Esophagus squamous epithelium (tissue), 5 donors: ENCODE measurements around the gene PCNX4. TPM values are rescaled to one million over a fixed set of nuclear protein-coding genes. Genes with fewer than 3 reads are reported as not detected.

ENCODE experiments used
- DNase-seq: peaks from one replicate; lab custom pipeline; 2025; lab: John Stamatoyannopoulos, UW
- H3K27ac ChIP-seq, 4 donors: fragments of 200-600 bp; sonication (generic); one replicate each; pipeline ENCODE4 v1.5.1; 2016 to 2019; ENCODE audit warnings: mild to moderate bottlenecking in 1 of 4
- H3K27me3 ChIP-seq, 4 donors: fragments of 200-600 bp; sonication (generic); 1 replicate in 3 of 4; 2 replicates in 1 of 4; pipeline versions ENCODE4 v1.5.1 to v1.6.0; 2017 to 2021; ENCODE audit warnings: antibody characterized with exemption in 1 of 4
- H3K36me3 ChIP-seq, 3 donors: fragments of 200-600 bp; sonication (generic); one replicate each; pipeline ENCODE4 v1.5.1; 2016 to 2019
- H3K4me1 ChIP-seq, 3 donors: fragments of 200-600 bp; sonication (generic); one replicate each; pipeline ENCODE4 v1.5.1; 2017 to 2019
- H3K4me3 ChIP-seq, 4 donors: fragments of 200-600 bp; sonication (generic); 1 replicate in 3 of 4; 2 replicates in 1 of 4; pipeline ENCODE4 v1.5.1; 2016 to 2019; ENCODE audit warnings: mild to moderate bottlenecking in 2 of 4, moderate library complexity in 1 of 4
- H3K9me3 ChIP-seq, 3 donors: fragments of 200-600 bp; sonication (generic); one replicate each; pipeline ENCODE4 v1.5.1; 2016 to 2019
- POLR2A ChIP-seq, 4 donors: fragments of 450-650 bp; IDR thresholded peaks; one replicate each; pipeline ENCODE4 v1.6.1; 2017; ENCODE audit warnings: antibody characterized with exemption in 4 of 4, mild to moderate bottlenecking in 4 of 4, moderate library complexity in 3 of 4
- WGBS, 2 donors: methylation state at CpG; one replicate each; pipeline ENCODE4 v1.1.5; 2018; 5-methylcytosine and 5-hydroxymethylcytosine counted together
- intact Hi-C: fragments of 100-400 bp; cut with DNase I; formaldehyde crosslinking; loops from one replicate; pipeline ENCODE4 v1.15.0; 2022
- total RNA-seq, 4 donors: library from RNA; depleted of rRNA; stranded (reverse); fragments of >200 nt; gene quantifications; one replicate each; pipeline ENCODE4 v1.1.0, GENCODE V29; 2016
- TF ChIP-seq, protein P1 (sequence below), 6 experiments: fragments of 450-650 bp in 4 of 6; fragments of 200-600 bp in 2 of 6; sonication (generic) in 2 of 6; IDR thresholded peaks; one replicate each; pipeline ENCODE4 v1.5.1; 2016 to 2019; ENCODE audit warnings: antibody characterized with exemption in 6 of 6, mild to moderate bottlenecking in 4 of 6, moderate library complexity in 4 of 6
- donor health status: DM: yes; HTN: yes; CAD: no.

Gene PCNX4
- total RNA-seq, 4 donors from 2014 or later = 9.4 to 31.1 (median 18.7) TPM

DNA sequence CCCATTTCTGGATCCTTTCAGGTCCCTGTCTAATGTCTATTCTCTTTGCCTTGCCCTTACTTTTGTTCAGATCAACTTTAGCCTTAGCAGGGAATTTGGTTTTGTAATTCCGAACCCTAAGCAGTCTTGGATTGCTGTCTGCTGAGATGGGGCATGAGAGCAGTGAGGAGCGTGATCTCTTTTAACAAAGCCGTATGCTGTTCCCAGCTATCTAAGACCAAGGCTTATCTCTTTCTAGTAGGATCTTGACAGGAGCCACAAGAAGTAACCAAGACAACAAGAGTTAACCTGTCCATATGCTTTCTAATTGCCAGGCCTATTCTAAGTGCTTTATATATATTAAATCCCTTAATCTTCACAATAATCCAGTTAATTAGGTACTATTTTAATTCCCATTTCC, 78.0 kb downstream of the PCNX4 start:
- Histone ChIP-seq H3K4me1 (peaks cover 5 to 13% (median 11%) of the 10 kb centered on the region in 3 donors), H3K27me3 (no peaks in the 10 kb centered on the region), H3K9me3 (no peaks in the 10 kb centered on the region), H3K36me3 (no peaks in the 10 kb centered on the region), H3K27ac (no peak overlapping the region), H3K4me3 (no peak overlapping the region)
- 74 to 93% methylated on average over 3 of the region's 3 CpGs for WGBS, 2 donors
- no peak for TF ChIP-seq POLR2A (IDR thresholded peaks at IDR 0.05)
- TF ChIP-seq, protein P1, sequence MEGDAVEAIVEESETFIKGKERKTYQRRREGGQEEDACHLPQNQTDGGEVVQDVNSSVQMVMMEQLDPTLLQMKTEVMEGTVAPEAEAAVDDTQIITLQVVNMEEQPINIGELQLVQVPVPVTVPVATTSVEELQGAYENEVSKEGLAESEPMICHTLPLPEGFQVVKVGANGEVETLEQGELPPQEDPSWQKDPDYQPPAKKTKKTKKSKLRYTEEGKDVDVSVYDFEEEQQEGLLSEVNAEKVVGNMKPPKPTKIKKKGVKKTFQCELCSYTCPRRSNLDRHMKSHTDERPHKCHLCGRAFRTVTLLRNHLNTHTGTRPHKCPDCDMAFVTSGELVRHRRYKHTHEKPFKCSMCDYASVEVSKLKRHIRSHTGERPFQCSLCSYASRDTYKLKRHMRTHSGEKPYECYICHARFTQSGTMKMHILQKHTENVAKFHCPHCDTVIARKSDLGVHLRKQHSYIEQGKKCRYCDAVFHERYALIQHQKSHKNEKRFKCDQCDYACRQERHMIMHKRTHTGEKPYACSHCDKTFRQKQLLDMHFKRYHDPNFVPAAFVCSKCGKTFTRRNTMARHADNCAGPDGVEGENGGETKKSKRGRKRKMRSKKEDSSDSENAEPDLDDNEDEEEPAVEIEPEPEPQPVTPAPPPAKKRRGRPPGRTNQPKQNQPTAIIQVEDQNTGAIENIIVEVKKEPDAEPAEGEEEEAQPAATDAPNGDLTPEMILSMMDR (IDR thresholded peaks at IDR 0.05) = no peak
- no peak for DNase-seq
- intact Hi-C loops = loop anchor here (10.0 kb wide), 1 partner anchor 75 kb away; the partner anchor contains the start of gene PCNX4

DNA sequence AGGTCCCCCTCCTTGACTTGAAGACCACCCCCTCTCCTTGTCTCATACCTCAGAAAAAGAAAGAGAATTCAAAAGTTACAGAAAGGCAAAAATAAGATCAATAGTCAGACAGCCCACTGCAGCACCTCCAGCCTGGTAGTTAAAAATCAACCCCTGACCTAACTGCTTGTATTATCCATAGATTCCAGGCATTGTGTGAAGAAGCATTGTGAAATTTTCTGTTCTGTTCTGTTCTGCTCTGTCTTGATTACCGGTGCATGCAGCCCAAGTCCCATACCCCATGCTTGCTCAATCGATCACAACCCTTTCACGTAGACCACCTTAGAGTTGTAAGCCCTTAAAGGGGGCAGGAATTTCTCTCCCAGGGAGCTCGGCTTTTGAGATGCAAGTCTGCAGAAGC, 79.2 kb downstream of the PCNX4 start:
- Histone ChIP-seq H3K4me3 (no peak overlapping the region), H3K4me1 (peaks cover 0 to 6% (median 6%) of the 10 kb centered on the region in 3 donors), H3K9me3 (no peaks in the 10 kb centered on the region), H3K36me3 (no peaks in the 10 kb centered on the region), H3K27me3 (no peaks in the 10 kb centered on the region), H3K27ac (no peak overlapping the region)
- 92 to 100% methylated on average over 4 of the region's 4 CpGs for WGBS, 2 donors
- DNase-seq = no peak
- no peak for TF ChIP-seq POLR2A (IDR thresholded peaks at IDR 0.05)
- TF ChIP-seq, protein P1 (IDR thresholded peaks at IDR 0.05) = no peak
- intact Hi-C loops = no loop called here

DNA sequence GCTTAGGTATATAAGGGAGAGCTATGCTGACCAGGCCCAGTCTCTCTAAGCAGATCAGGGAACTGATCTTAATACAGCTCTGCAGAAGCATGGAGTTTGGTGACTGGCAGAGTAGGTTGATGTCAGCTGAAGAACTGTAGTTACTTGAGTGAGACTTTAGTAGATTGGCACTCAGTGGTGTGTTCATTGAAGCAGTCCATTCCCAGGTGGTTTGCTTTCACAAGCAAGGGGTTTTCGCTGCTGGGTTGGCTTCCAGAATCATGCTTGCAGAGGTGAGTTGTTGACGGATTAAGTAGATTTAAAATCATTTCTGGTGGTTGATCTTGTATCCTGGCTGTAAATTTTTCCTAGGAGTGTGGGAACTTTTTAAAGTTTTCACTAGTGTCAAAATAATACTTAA, 80.0 kb downstream of the PCNX4 start:
- Histone ChIP-seq H3K9me3 (no peaks in the 10 kb centered on the region), H3K27ac (no peak overlapping the region), H3K4me3 (no peak overlapping the region), H3K4me1 (no peaks in the 10 kb centered on the region), H3K27me3 (no peaks in the 10 kb centered on the region), H3K36me3 (no peaks in the 10 kb centered on the region)
- TF ChIP-seq, protein P1 (IDR thresholded peaks at IDR 0.05) = no peak
- TF ChIP-seq POLR2A (IDR thresholded peaks at IDR 0.05) = no peak
- WGBS, 2 donors = 58 to 89% methylated on average over 2 of the region's 2 CpGs
- intact Hi-C loops = no loop called here
- no peak for DNase-seq

DNA sequence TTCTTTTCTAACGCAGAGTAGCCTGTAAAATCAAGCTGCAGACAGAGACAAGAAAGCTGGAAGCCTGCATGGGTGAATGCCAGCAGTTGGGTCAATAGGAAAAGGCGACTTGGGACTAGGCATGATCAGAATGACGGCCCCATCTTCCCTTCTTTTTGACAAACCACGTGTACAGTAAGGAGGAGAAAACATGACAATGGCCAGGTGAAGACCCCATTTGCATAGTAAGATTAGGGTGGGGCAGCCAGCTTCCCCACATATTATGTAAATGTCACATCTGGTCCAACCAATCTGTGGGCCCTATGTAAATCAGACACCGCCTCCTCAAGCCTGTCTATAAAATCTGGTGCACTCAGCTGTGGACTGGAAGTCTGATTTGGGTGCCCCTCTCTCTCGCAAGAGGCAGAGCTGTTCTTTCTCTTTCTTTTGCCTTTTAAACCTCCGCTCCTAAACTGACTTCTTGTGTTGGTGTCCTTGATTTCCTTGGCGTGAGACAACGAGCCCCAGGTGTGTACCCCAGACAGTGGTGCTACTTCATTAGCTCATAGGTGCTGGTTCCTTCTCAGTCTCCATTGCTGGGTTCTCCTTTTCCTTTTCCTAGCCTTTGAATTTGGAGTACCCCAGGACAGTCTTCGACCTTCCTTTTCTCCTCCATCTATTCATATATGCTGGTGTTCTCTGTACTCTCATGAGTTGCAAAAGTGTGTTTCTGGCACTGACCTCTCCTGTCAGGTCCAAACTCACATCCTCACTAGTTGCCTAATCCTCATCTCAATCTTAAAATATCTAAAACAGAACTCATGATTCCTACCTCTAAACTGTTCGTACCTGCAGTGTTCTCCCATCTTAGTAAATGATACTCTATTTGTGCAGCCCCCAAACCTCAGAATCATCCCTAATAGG, 82.9 kb downstream of the PCNX4 start:
- Histone ChIP-seq H3K27me3 (no peaks in the 10 kb centered on the region), H3K36me3 (no peaks in the 10 kb centered on the region), H3K4me1 (peaks cover 0 to 5% (median 0%) of the 10 kb centered on the region in 3 donors), H3K27ac (no peak overlapping the region), H3K9me3 (no peaks in the 10 kb centered on the region), H3K4me3 (no peak overlapping the region)
- intact Hi-C loops = no loop called here
- 91 to 94% methylated on average over 11 of the region's 11 CpGs for WGBS, 2 donors
- TF ChIP-seq, protein P1 (IDR thresholded peaks at IDR 0.05) = no peak
- TF ChIP-seq POLR2A (IDR thresholded peaks at IDR 0.05) = no peak
- DNase-seq = no peak

DNA sequence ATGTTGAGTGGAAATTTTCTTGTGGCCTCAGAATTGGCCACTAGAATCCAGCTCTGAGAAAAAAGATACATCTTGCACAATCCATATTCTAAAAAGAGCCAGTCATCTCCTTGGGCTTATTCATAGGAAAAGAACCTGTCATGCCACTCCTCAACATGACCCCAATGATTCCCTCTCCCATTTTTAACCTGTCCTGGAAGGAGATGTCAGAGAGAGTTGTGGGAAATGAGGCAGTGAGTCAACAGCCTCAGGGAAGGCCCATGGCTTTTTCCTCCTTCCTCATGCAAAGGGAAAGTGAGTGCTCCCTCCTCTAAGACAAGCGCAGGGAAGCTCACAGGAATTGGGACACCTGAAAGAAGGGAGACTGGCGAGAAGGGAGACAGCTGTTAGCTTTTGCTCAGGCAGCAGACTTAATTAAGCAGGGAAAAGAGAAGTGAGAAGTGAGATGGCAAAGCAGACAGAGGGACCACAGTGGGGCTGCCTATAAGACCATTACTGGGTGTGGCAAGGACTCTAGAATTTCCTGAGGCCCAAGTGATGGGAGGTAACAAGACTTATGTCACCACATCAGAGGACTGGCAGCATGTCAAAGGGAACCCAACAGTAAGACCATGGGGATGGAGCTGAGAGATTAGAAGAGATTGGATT, 83.7 kb downstream of the PCNX4 start:
- no peak for DNase-seq
- intact Hi-C loops = no loop called here
- H3K36me3 ChIP-seq = no peaks in the 10 kb centered on the region
- no peak overlapping the region for H3K27ac ChIP-seq
- H3K4me3 ChIP-seq = no peak overlapping the region
- H3K9me3 ChIP-seq = no peaks in the 10 kb centered on the region
- no peaks in the 10 kb centered on the region for H3K27me3 ChIP-seq
- no peak for TF ChIP-seq POLR2A (IDR thresholded peaks at IDR 0.05)
- TF ChIP-seq, protein P1 (IDR thresholded peaks at IDR 0.05) = no peak
- 63 to 81% methylated on average over 2 of the region's 2 CpGs for WGBS, 2 donors
- peaks cover 0 to 11% (median 0%) of the 10 kb centered on the region in 3 donors for H3K4me1 ChIP-seq
